Measurements from ENCODE around the gene MPG.
A peak's percentile ranks its signal among the peaks of the same experiment; 100 is the strongest.

- TF ChIP-seq CTCF (conservative IDR thresholded peaks at IDR 0.05; ENCODE audit: low read depth in 2 of 2): peak; percentile 37 to 44
- TF ChIP-seq CREB1 (CRISPR knock-in tag; IDR thresholded peaks at IDR 0.05; ENCODE audit: low read depth): no peak
- no peak for TF ChIP-seq EZH2 (IDR thresholded peaks at IDR 0.05; ENCODE audit: low read depth, unreplicated experiment)
- TF ChIP-seq POLR2AphosphoS5 (IDR thresholded peaks at IDR 0.05; ENCODE audit: low read depth): no peak
- TF ChIP-seq ZNF114 (CRISPR knock-in tag; IDR thresholded peaks at IDR 0.05): no peak
- TF ChIP-seq EZH2phosphoT487 (IDR thresholded peaks at IDR 0.05; ENCODE audit: unreplicated experiment): no peak
- TF ChIP-seq NANOG (IDR thresholded peaks at IDR 0.05; ENCODE audit: borderline replicate concordance): no peak
- no peak for TF ChIP-seq ETS1 (IDR thresholded peaks at IDR 0.05)
Observed at GRCh38 chr16:75580-76501, 2.2 kb upstream of the MPG start.

All from GM23338 (cell line).